Endothelial cell (in vitro differentiated cells): Measurements from ENCODE around the gene GRIN1. TPM values are rescaled to one million over a fixed set of nuclear protein-coding genes. Genes with fewer than 3 reads are reported as not detected.

Experiments used
- DNase-seq: peaks from one replicate; pipeline ENCODE4 v3.0.0; 2021; ENCODE audit warnings: low spot score
- H3K27ac Mint-ChIP-seq: one replicate; pipeline ENCODE4 v1.8.0; 2021; ENCODE audit warnings: mixed read lengths, inconsistent platforms; ENCODE audit not compliant: unreplicated experiment
- H3K27me3 Mint-ChIP-seq: one replicate; pipeline ENCODE4 v1.8.0; 2021; ENCODE audit warnings: mild to moderate bottlenecking, moderate library complexity, mixed read lengths, inconsistent platforms; ENCODE audit not compliant: unreplicated experiment
- H3K36me3 Mint-ChIP-seq: one replicate; pipeline ENCODE4 v1.8.0; 2021; ENCODE audit warnings: mild to moderate bottlenecking, low read depth, mixed read lengths, inconsistent platforms; ENCODE audit not compliant: unreplicated experiment
- H3K4me1 Mint-ChIP-seq: one replicate; pipeline ENCODE4 v1.8.0; 2021; ENCODE audit warnings: mild to moderate bottlenecking, mixed read lengths, inconsistent platforms; ENCODE audit not compliant: unreplicated experiment
- H3K4me3 Mint-ChIP-seq: one replicate; pipeline ENCODE4 v1.8.0; 2021; ENCODE audit warnings: mild to moderate bottlenecking, mixed read lengths, inconsistent platforms; ENCODE audit not compliant: unreplicated experiment
- H3K9me3 Mint-ChIP-seq: one replicate; pipeline ENCODE4 v1.8.0; 2021; ENCODE audit warnings: mixed read lengths, inconsistent platforms; ENCODE audit not compliant: unreplicated experiment
- CTCF ChIP-seq: fragments of 200-600 bp; sonication (generic); IDR thresholded peaks from one replicate; pipeline ENCODE4 v1.5.0; 2021; ENCODE audit warnings: antibody characterized with exemption; ENCODE audit not compliant: unreplicated experiment
- total RNA-seq: library from RNA; stranded (reverse); fragmentation: NEBNext Ultra II Directional; extraction: Animal tissue kit (Norgen Biotek cat#: 25700); gene quantifications from one replicate; pipeline ENCODE4 v1.2.1, GENCODE V29; 2021; ENCODE audit not compliant: unreplicated experiment

The GRIN1 gene
- total RNA-seq, 1 donor from 2014 or later, result not detected

GRCh38 chr9:137145731-137146526, 7.0 kb downstream of the GRIN1 start:
- Mint-ChIP-seq H3K36me3 (peaks cover 4% of the 10 kb centered on the region), H3K9me3 (no peaks in the 10 kb centered on the region), H3K4me1 (peaks cover 3% of the 10 kb centered on the region), H3K4me3 (no peak overlapping the region), H3K27ac (no peak overlapping the region), H3K27me3 (peaks cover 22% of the 10 kb centered on the region)
- no peak for TF ChIP-seq CTCF
- no peak for DNase-seq

- Mint-ChIP-seq H3K4me1 (peaks cover 3% of the 10 kb centered on the region), H3K9me3 (no peaks in the 10 kb centered on the region), H3K27me3 (peaks cover 21% of the 10 kb centered on the region), H3K36me3 (peaks cover 4% of the 10 kb centered on the region), H3K4me3 (no peak overlapping the region), H3K27ac (no peak overlapping the region)
- DNase-seq, result no peak
- no peak for TF ChIP-seq CTCF
These were observed 7.6 kb downstream of the GRIN1 start for GRCh38 chr9:137146527-137146918.

- H3K9me3 Mint-ChIP-seq, result no peaks in the 10 kb centered on the region
- no peak for TF ChIP-seq CTCF
- H3K27ac Mint-ChIP-seq, result no peak overlapping the region
- no peak overlapping the region for H3K4me3 Mint-ChIP-seq
- H3K36me3 Mint-ChIP-seq, result peaks cover 3% of the 10 kb centered on the region
- no peak for DNase-seq
- peaks cover 19% of the 10 kb centered on the region for H3K27me3 Mint-ChIP-seq
- peaks cover 2% of the 10 kb centered on the region for H3K4me1 Mint-ChIP-seq
These were observed 8.3 kb downstream of the GRIN1 start for GRCh38 chr9:137147091-137147792.

- no peaks in the 10 kb centered on the region for H3K36me3 Mint-ChIP-seq
- H3K4me1 Mint-ChIP-seq, result no peaks in the 10 kb centered on the region
- no peak for TF ChIP-seq CTCF
- H3K9me3 Mint-ChIP-seq, result no peaks in the 10 kb centered on the region
- DNase-seq, result no peak
- H3K27ac Mint-ChIP-seq, result no peak overlapping the region
- H3K4me3 Mint-ChIP-seq, result peak overlapping the region; percentile 25
- peaks cover 17% of the 10 kb centered on the region for H3K27me3 Mint-ChIP-seq
These were observed 8.8 kb downstream of the GRIN1 start for GRCh38 chr9:137147793-137148160.

GRCh38 chr9:137148242-137148641, 9.3 kb downstream of the GRIN1 start:
- Mint-ChIP-seq H3K4me1 (no peaks in the 10 kb centered on the region), H3K27me3 (peaks cover 17% of the 10 kb centered on the region), H3K4me3 (peak overlapping the region; percentile 25), H3K27ac (no peak overlapping the region), H3K9me3 (no peaks in the 10 kb centered on the region), H3K36me3 (no peaks in the 10 kb centered on the region)
- no peak for DNase-seq
- TF ChIP-seq CTCF, result no peak
